Measurements from ENCODE around the gene VWA8.
A peak's percentile ranks its signal among the peaks of the same experiment; 100 is the strongest.

DNA sequence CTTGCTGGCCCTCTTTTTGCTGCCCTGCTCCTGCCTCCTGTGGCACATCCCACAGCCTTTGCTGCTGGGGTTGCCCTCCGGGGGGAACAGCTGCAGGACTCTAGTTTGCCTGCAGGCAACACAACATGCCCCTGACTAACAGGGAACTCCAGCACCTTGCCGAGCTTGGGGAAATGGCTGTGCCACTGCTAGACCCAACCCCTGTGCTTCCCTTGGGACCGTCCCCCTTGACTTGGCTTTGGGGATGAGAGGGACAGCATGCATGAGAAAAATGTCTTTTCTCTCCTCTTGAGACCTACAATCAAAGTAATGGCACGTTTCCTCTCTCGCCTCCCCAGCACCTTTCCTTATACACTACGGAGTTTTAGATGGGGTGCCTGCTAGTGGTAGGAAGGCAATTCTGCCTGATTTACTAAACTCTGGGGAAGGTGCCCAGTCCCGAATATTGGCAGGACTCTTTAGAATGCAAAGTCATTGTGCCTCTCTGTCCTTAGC is 12.4 kb upstream of the VWA8 start:
- TF ChIP-seq, protein P1, sequence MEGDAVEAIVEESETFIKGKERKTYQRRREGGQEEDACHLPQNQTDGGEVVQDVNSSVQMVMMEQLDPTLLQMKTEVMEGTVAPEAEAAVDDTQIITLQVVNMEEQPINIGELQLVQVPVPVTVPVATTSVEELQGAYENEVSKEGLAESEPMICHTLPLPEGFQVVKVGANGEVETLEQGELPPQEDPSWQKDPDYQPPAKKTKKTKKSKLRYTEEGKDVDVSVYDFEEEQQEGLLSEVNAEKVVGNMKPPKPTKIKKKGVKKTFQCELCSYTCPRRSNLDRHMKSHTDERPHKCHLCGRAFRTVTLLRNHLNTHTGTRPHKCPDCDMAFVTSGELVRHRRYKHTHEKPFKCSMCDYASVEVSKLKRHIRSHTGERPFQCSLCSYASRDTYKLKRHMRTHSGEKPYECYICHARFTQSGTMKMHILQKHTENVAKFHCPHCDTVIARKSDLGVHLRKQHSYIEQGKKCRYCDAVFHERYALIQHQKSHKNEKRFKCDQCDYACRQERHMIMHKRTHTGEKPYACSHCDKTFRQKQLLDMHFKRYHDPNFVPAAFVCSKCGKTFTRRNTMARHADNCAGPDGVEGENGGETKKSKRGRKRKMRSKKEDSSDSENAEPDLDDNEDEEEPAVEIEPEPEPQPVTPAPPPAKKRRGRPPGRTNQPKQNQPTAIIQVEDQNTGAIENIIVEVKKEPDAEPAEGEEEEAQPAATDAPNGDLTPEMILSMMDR (IDR thresholded peaks at IDR 0.05) = peak in 1 of 3 experiments; percentile 31
- TF ChIP-seq POLR2A (IDR thresholded peaks at IDR 0.05; ENCODE audit: low read depth) = no peak
- no peak for TF ChIP-seq EP300 (IDR thresholded peaks at IDR 0.05)
- TF ChIP-seq POLR2AphosphoS5 (IDR thresholded peaks at IDR 0.05) = no peak
